Measurements from ENCODE around the gene AKAP13.

Gene AKAP13

GRCh38 chr15:85412956-85413854 is 32.8 kb downstream of the AKAP13 start:
- H3K4me1 ChIP-seq: peaks cover 16 to 44% (median 30%) of the 10 kb centered on the region in 10 experiments
- H3K36me3 ChIP-seq: peaks cover 0 to 27% (median 0%) of the 10 kb centered on the region in 11 experiments; a peak in 5 of 22 replicates
- H3K27me3 ChIP-seq: no peaks in the 10 kb centered on the region
- H3K27ac ChIP-seq: peak overlapping the region in 6 of 11 experiments; percentile 16 to 52 (median 30); a peak in 8 of 22 replicates
- peaks cover 0 to 38% (median 29%) of the 10 kb centered on the region in 11 experiments; a peak in 18 of 22 replicates for H3K9me3 ChIP-seq (replicated peaks in 1 of 11)
- H3K4me2 ChIP-seq: peak overlapping the region; percentile 32 to 85 (median 60)
- peaks cover 0 to 10% (median 0%) of the 10 kb centered on the region in 11 experiments; a peak in 6 of 22 replicates for H4K20me1 ChIP-seq
- TF ChIP-seq Cebpa-rat (IDR thresholded peaks at IDR 0.05): no peak
- peak overlapping the region in 2 of 11 experiments; percentile 9 to 33; a peak in 4 of 22 replicates for H3K9ac ChIP-seq
- H3K4me3 ChIP-seq: no peak overlapping the region

- Histone ChIP-seq H4K20me1 (peaks cover 0 to 10% (median 0%) of the 10 kb centered on the region in 11 experiments; a peak in 6 of 22 replicates), H3K9me3 (replicated peaks in 1 of 11) (peaks cover 0 to 38% (median 24%) of the 10 kb centered on the region in 11 experiments; a peak in 17 of 22 replicates), H3K4me1 (peaks cover 16 to 37% (median 28%) of the 10 kb centered on the region in 10 experiments), H3K4me2 (peak overlapping the region in 10 of 11 experiments; percentile 42 to 85 (median 61); a peak in 17 of 22 replicates), H3K27ac (peak overlapping the region in 5 of 11 experiments; percentile 20 to 46 (median 24); a peak in 4 of 22 replicates), H3K9ac (peak overlapping the region in 2 of 11 experiments; percentile 33 to 43; a peak in 3 of 22 replicates), H3K4me3 (no peak overlapping the region), H3K36me3 (peaks cover 0 to 21% (median 0%) of the 10 kb centered on the region in 11 experiments; a peak in 5 of 22 replicates), H3K27me3 (no peaks in the 10 kb centered on the region)
- no peak for TF ChIP-seq Cebpa-rat (IDR thresholded peaks at IDR 0.05)
Observed at GRCh38 chr15:85414037-85414436, 33.6 kb downstream of the AKAP13 start.

- H3K9ac ChIP-seq: no peak overlapping the region
Observed at GRCh38 chr15:85414495-85414894, 34.1 kb downstream of the AKAP13 start.

GRCh38 chr15:85414991-85415390 is 34.6 kb downstream of the AKAP13 start:
- peaks cover 0 to 11% (median 0%) of the 10 kb centered on the region in 11 experiments; a peak in 4 of 22 replicates for H3K36me3 ChIP-seq
- H3K4me1 ChIP-seq: peaks cover 16 to 37% (median 28%) of the 10 kb centered on the region in 10 experiments
- TF ChIP-seq Cebpa-rat (IDR thresholded peaks at IDR 0.05): no peak
- no peak overlapping the region for H3K9ac ChIP-seq
- peak overlapping the region in 2 of 11 experiments; percentile 3 to 8; a peak in 2 of 22 replicates for H3K4me2 ChIP-seq
- peaks cover 0 to 10% (median 0%) of the 10 kb centered on the region in 11 experiments; a peak in 6 of 22 replicates for H4K20me1 ChIP-seq
- H3K9me3 ChIP-seq (replicated peaks in 1 of 11): peaks cover 0 to 36% (median 22%) of the 10 kb centered on the region in 11 experiments; a peak in 16 of 22 replicates
- H3K27me3 ChIP-seq: no peaks in the 10 kb centered on the region
- no peak overlapping the region for H3K4me3 ChIP-seq
- no peak overlapping the region for H3K27ac ChIP-seq

More at GRCh38 chr15:85414495-85414894, 34.1 kb downstream of the AKAP13 start:
- H3K9me3 ChIP-seq (replicated peaks in 1 of 11): peaks cover 0 to 38% (median 24%) of the 10 kb centered on the region in 11 experiments; a peak in 17 of 22 replicates
- TF ChIP-seq Cebpa-rat (IDR thresholded peaks at IDR 0.05): no peak
- peaks cover 16 to 37% (median 28%) of the 10 kb centered on the region in 10 experiments for H3K4me1 ChIP-seq
- no peak overlapping the region for H3K27ac ChIP-seq
- H4K20me1 ChIP-seq: peaks cover 0 to 10% (median 0%) of the 10 kb centered on the region in 11 experiments; a peak in 6 of 22 replicates
- peak overlapping the region in 3 of 11 experiments; percentile 8 to 62 (median 48); a peak in 5 of 22 replicates for H3K4me2 ChIP-seq
- no peak overlapping the region for H3K4me3 ChIP-seq
- peaks cover 0 to 16% (median 0%) of the 10 kb centered on the region in 11 experiments; a peak in 4 of 22 replicates for H3K36me3 ChIP-seq
- H3K27me3 ChIP-seq: no peaks in the 10 kb centered on the region

- Histone ChIP-seq H3K27ac (no peak overlapping the region), H3K4me2 (no peak overlapping the region), H3K4me3 (no peak overlapping the region), H3K4me1 (peaks cover 17 to 37% (median 31%) of the 10 kb centered on the region in 10 experiments), H4K20me1 (peaks cover 0 to 10% (median 0%) of the 10 kb centered on the region in 11 experiments; a peak in 6 of 22 replicates), H3K9ac (no peak overlapping the region), H3K36me3 (peaks cover 0 to 4% (median 0%) of the 10 kb centered on the region in 11 experiments; a peak in 2 of 22 replicates), H3K27me3 (no peaks in the 10 kb centered on the region), H3K9me3 (replicated peaks in 1 of 11) (peaks cover 0 to 28% (median 16%) of the 10 kb centered on the region in 11 experiments; a peak in 14 of 22 replicates)
- no peak for TF ChIP-seq Cebpa-rat (IDR thresholded peaks at IDR 0.05)
Observed at GRCh38 chr15:85415783-85416182, 35.4 kb downstream of the AKAP13 start.

- Histone ChIP-seq H3K36me3 (peaks cover 0 to 4% (median 0%) of the 10 kb centered on the region in 11 experiments; a peak in 1 of 22 replicates), H3K4me1 (peaks cover 24 to 43% (median 33%) of the 10 kb centered on the region in 10 experiments), H3K9ac (no peak overlapping the region), H3K4me2 (no peak overlapping the region), H4K20me1 (peaks cover 0 to 11% (median 0%) of the 10 kb centered on the region in 11 experiments; a peak in 6 of 22 replicates), H3K27ac (no peak overlapping the region), H3K27me3 (no peaks in the 10 kb centered on the region), H3K4me3 (no peak overlapping the region), H3K9me3 (replicated peaks in 1 of 11) (peaks cover 0 to 19% (median 10%) of the 10 kb centered on the region in 11 experiments; a peak in 12 of 22 replicates)
- no peak for TF ChIP-seq Cebpa-rat (IDR thresholded peaks at IDR 0.05)
Observed at GRCh38 chr15:85417276-85417675, 36.9 kb downstream of the AKAP13 start.

- no peak overlapping the region for H3K4me3 ChIP-seq
- H3K27ac ChIP-seq: no peak overlapping the region
- no peaks in the 10 kb centered on the region for H3K27me3 ChIP-seq
- peaks cover 0 to 25% (median 10%) of the 10 kb centered on the region in 11 experiments; a peak in 12 of 22 replicates for H3K9me3 ChIP-seq (replicated peaks in 1 of 11)
- TF ChIP-seq Cebpa-rat (IDR thresholded peaks at IDR 0.05): no peak
- peaks cover 0 to 25% (median 0%) of the 10 kb centered on the region in 11 experiments; a peak in 3 of 22 replicates for H4K20me1 ChIP-seq
- H3K36me3 ChIP-seq: peaks cover 0 to 5% (median 0%) of the 10 kb centered on the region in 11 experiments; a peak in 2 of 22 replicates
- H3K4me2 ChIP-seq: no peak overlapping the region
- H3K4me1 ChIP-seq: peaks cover 8 to 25% (median 15%) of the 10 kb centered on the region in 10 experiments; a peak in 19 of 20 replicates
- H3K9ac ChIP-seq: no peak overlapping the region
Observed at GRCh38 chr15:85419161-85419560, 38.8 kb downstream of the AKAP13 start.

GRCh38 chr15:85421116-85421925 is 40.9 kb downstream of the AKAP13 start:
- no peaks in the 10 kb centered on the region for H3K27me3 ChIP-seq
- H3K27ac ChIP-seq: no peak overlapping the region
- peaks cover 8 to 15% (median 10%) of the 10 kb centered on the region in 10 experiments; a peak in 17 of 20 replicates for H3K4me1 ChIP-seq
- peaks cover 0 to 26% (median 12%) of the 10 kb centered on the region in 11 experiments; a peak in 13 of 22 replicates for H3K9me3 ChIP-seq (replicated peaks in 1 of 11)
- no peak overlapping the region for H3K4me3 ChIP-seq
- H3K4me2 ChIP-seq: peak overlapping the region; percentile 5 to 39 (median 26); a peak in 15 of 22 replicates
- no peak overlapping the region for H3K9ac ChIP-seq
- TF ChIP-seq Cebpa-rat (IDR thresholded peaks at IDR 0.05): no peak
- peaks cover 0 to 33% (median 0%) of the 10 kb centered on the region in 11 experiments; a peak in 3 of 22 replicates for H4K20me1 ChIP-seq
- H3K36me3 ChIP-seq: peaks cover 0 to 5% (median 0%) of the 10 kb centered on the region in 11 experiments; a peak in 1 of 22 replicates

Measured in BLaER1 treated with 17β-estradiol and CSF1 and Interleukin-3, amounts not matched to agents 10 nM and 100 nM (cell line).